ENCODE measurements around the gene RPS27A. TPM values are rescaled to one million over a fixed set of nuclear protein-coding genes. Genes with fewer than 3 reads are reported as not detected.

The RPS27A gene
- polyA plus RNA-seq, 1 donor from 2014 or later = 1,842 TPM

DNA sequence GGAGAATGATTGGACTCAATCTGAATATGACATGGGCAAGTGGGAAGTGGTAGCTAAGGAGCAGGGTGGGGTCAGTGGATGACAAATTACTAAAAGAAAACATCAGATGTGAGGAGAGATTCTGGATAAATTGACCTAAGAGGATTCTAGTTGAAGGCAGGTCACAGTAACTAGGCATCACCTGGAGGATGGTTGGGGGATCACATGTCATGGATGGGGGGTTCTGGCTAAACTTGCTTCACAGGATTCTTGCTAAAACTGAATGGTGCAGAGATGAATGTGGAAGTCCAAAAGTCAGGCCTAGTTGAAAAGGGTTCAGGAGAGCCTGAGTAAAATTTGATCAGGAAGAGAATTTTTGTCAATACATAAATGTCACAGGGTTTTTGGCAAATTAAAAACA is 18.7 kb upstream of the RPS27A start:
- no peaks in the 10 kb centered on the region for H3F3A ChIP-seq (ENCODE audit: insufficient read depth, low read length, poor library complexity, severe bottlenecking)
- TF ChIP-seq MXI1 (conservative IDR thresholded peaks at IDR 0.05; ENCODE audit: poor library complexity, severe bottlenecking) = no peak
- TF ChIP-seq TAF1 (IDR thresholded peaks at IDR 0.05; ENCODE audit: low read depth) = no peak
- TF ChIP-seq EP300 (conservative IDR thresholded peaks at IDR 0.05; ENCODE audit: poor library complexity, severe bottlenecking) = no peak
- no peak for TF ChIP-seq POLR2AphosphoS5 (IDR thresholded peaks at IDR 0.05)
- no peak for TF ChIP-seq SMC3 (conservative IDR thresholded peaks at IDR 0.05; ENCODE audit: poor library complexity)
- no peak for TF ChIP-seq REST (IDR thresholded peaks at IDR 0.05; ENCODE audit: borderline replicate concordance)
- H3K27me3 ChIP-seq (ENCODE audit: insufficient read depth, low read depth, low read length) = no peaks in the 10 kb centered on the region
- H3K9ac ChIP-seq (ENCODE audit: low read length) = no peak overlapping the region
- H3K36me3 ChIP-seq (ENCODE audit: insufficient read depth, low read length) = no peaks in the 10 kb centered on the region
- no peak overlapping the region for H3K4me3 ChIP-seq (ENCODE audit: low read length)
- no peak overlapping the region for H3K4me2 ChIP-seq (ENCODE audit: low read length)
- no peaks in the 10 kb centered on the region for H3K9me2 ChIP-seq (ENCODE audit: insufficient read depth, low read length)
- no peak overlapping the region for H3K27ac ChIP-seq (ENCODE audit: low read length)
- no peak overlapping the region for H2AFZ ChIP-seq (ENCODE audit: low read depth, low read length)
- H3K79me2 ChIP-seq (replicated peaks; ENCODE audit: insufficient read depth, low read length) = no peaks in the 10 kb centered on the region
- H4K20me1 ChIP-seq (ENCODE audit: insufficient read depth) = no peaks in the 10 kb centered on the region
- no peaks in the 10 kb centered on the region for H3K9me3 ChIP-seq (ENCODE audit: low read length)

- H3K4me3 ChIP-seq (ENCODE audit: low read length) = no peak overlapping the region
- TF ChIP-seq SMC3 (conservative IDR thresholded peaks at IDR 0.05; ENCODE audit: poor library complexity) (no peak), CTCF (IDR thresholded peaks at IDR 0.05; ENCODE audit: poor library complexity, severe bottlenecking) (no peak)
- no peaks in the 10 kb centered on the region for H3F3A ChIP-seq (ENCODE audit: insufficient read depth, low read length, poor library complexity, severe bottlenecking)
- H3K27me3 ChIP-seq (ENCODE audit: insufficient read depth, low read depth, low read length) = no peaks in the 10 kb centered on the region
- H3K9ac ChIP-seq (ENCODE audit: low read length) = no peak overlapping the region
- H3K36me3 ChIP-seq (ENCODE audit: insufficient read depth, low read length) = no peaks in the 10 kb centered on the region
- H3K4me2 ChIP-seq (ENCODE audit: low read length) = no peak overlapping the region
- peaks cover 6% of the 10 kb centered on the region for H3K79me2 ChIP-seq (replicated peaks; ENCODE audit: insufficient read depth, low read length)
- H3K9me3 ChIP-seq (ENCODE audit: low read length) = no peaks in the 10 kb centered on the region
- H3K27ac ChIP-seq (ENCODE audit: low read length) = no peak overlapping the region
- H3K9me2 ChIP-seq (ENCODE audit: insufficient read depth, low read length) = no peaks in the 10 kb centered on the region
- no peak overlapping the region for H2AFZ ChIP-seq (ENCODE audit: low read depth, low read length)
- no peaks in the 10 kb centered on the region for H4K20me1 ChIP-seq (ENCODE audit: insufficient read depth)
These were observed 8.3 kb upstream of the RPS27A start for GRCh38 chr2:55223958-55224760.

GRCh38 chr2:55224761-55225261 is 7.7 kb upstream of the RPS27A start:
- H3K27ac ChIP-seq (ENCODE audit: low read length) = no peak overlapping the region
- no peaks in the 10 kb centered on the region for H3K36me3 ChIP-seq (ENCODE audit: insufficient read depth, low read length)
- no peak overlapping the region for H3K9ac ChIP-seq (ENCODE audit: low read length)
- no peaks in the 10 kb centered on the region for H4K20me1 ChIP-seq (ENCODE audit: insufficient read depth)
- no peak overlapping the region for H3K4me3 ChIP-seq (ENCODE audit: low read length)
- H3K9me2 ChIP-seq (ENCODE audit: insufficient read depth, low read length) = no peaks in the 10 kb centered on the region
- peaks cover 6% of the 10 kb centered on the region for H3K79me2 ChIP-seq (replicated peaks; ENCODE audit: insufficient read depth, low read length)
- no peaks in the 10 kb centered on the region for H3F3A ChIP-seq (ENCODE audit: insufficient read depth, low read length, poor library complexity, severe bottlenecking)
- H3K27me3 ChIP-seq (ENCODE audit: insufficient read depth, low read depth, low read length) = no peaks in the 10 kb centered on the region
- H2AFZ ChIP-seq (ENCODE audit: low read depth, low read length) = no peak overlapping the region
- no peak overlapping the region for H3K4me2 ChIP-seq (ENCODE audit: low read length)
- no peaks in the 10 kb centered on the region for H3K9me3 ChIP-seq (ENCODE audit: low read length)
- TF ChIP-seq REST (IDR thresholded peaks at IDR 0.05; ENCODE audit: borderline replicate concordance) (no peak), EZH2 (IDR thresholded peaks at IDR 0.05; ENCODE audit: borderline replicate concordance, insufficient read depth, low read length, poor library complexity, severe bottlenecking) (no peak), EP300 (conservative IDR thresholded peaks at IDR 0.05; ENCODE audit: poor library complexity, severe bottlenecking) (no peak), CTCF (IDR thresholded peaks at IDR 0.05; ENCODE audit: poor library complexity, severe bottlenecking) (no peak), RAD21 (conservative IDR thresholded peaks at IDR 0.05) (no peak), SMC3 (conservative IDR thresholded peaks at IDR 0.05; ENCODE audit: poor library complexity) (no peak), POLR2AphosphoS5 (IDR thresholded peaks at IDR 0.05) (no peak), MXI1 (conservative IDR thresholded peaks at IDR 0.05; ENCODE audit: poor library complexity, severe bottlenecking) (no peak)

Measured in neural cell (in vitro differentiated cells).